ENCODE data around the gene HLCS.

HLCS gene

DNA sequence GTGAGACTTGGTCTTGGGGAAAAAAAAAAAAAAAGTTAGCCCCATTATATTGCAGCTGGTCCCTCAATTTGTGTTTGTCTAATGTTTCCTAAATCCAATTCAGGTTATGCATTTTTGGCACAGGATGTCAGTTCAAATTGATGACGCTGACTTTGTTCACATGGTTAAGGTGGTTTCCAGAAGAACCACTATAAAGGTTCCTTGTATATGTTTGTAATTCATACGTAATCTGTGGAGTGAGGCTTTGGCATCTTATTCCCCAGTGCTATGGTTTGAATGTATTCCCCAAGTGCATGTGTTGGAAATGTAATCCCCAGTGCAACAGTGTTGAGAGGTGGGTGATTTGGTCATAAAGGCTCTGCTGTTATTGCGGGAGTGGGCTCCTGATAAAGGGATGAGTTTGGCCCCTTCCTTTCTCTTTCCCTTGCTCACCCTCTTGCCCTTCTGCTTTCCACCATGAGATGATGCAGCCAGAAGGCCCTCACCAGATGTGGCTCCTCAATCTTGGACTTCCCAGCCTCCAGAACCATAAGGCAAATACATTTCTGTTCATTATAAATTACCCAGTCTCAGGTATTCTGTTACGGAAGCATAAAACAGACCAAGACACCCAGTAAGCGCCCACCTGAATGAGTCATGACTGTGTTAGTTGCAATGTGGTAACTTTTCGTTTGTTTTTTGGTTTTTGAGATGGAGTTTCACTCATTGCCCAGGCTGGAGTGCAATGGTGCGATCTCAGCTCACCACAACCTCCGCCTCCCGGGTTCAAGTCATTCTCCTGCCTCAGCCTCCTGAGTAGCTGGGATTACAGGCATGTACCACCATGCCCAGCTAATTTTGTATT, 19.5 kb upstream of the HLCS start:
- DNase-seq (ENCODE audit: low read depth in 2 of 2), result no peak

DNA sequence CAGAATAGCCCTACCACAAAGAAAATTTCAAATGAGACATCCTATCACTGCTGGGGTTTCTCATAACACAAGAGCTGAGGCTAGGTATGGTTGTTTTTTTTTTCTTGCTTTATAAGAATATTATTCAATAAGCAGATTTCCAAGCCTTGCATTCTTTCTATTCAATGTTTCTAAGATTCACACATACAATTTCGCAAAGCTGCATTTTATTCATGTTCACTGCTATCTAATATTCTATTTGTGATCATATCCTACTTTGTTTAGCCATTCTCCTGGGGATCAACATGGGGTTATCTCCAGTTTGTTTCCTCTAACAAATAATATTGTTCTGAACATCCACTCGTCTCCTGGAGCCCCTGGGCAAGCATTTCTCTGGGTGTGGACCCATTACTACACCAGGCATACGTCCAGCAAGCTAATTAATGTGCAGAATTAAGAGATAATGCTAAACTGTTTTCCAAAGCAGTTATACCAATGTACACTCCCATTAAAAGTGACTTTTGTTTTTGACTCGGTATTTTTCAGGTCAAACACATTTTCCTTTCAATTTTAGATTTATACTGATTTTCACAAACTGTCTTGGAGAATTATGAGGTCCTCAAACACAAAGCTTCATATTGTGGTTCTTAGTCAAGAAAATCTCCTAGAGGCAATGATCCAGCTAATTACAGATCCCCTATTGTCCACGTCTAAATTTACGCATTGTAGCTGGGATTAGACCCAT, 15.7 kb upstream of the HLCS start:
- no peak for DNase-seq (ENCODE audit: low read depth in 2 of 2)

- DNase-seq (ENCODE audit: low read depth in 2 of 2), result no peak
Measured at GRCh38 chr21:36981049-36981391, 14.6 kb upstream of the HLCS start.

GRCh38 chr21:36980280-36981048, 14.0 kb upstream of the HLCS start:
- DNase-seq (ENCODE audit: low read depth in 2 of 2), result no peak

- DNase-seq (ENCODE audit: low read depth in 2 of 2), result peak; percentile 51
Measured at GRCh38 chr21:36976882-36977651, 10.6 kb upstream of the HLCS start.

GRCh38 chr21:36976228-36976861, 9.9 kb upstream of the HLCS start:
- no peak for DNase-seq (ENCODE audit: low read depth in 2 of 2)

GRCh38 chr21:36974851-36975192, 8.4 kb upstream of the HLCS start:
- DNase-seq (ENCODE audit: low read depth in 2 of 2), result no peak

GRCh38 chr21:36973986-36974850, 7.7 kb upstream of the HLCS start:
- no peak for DNase-seq (ENCODE audit: low read depth in 2 of 2)

GRCh38 chr21:36968976-36969375, 2.5 kb upstream of the HLCS start:
- no peak for DNase-seq (ENCODE audit: low read depth in 2 of 2)

DNA sequence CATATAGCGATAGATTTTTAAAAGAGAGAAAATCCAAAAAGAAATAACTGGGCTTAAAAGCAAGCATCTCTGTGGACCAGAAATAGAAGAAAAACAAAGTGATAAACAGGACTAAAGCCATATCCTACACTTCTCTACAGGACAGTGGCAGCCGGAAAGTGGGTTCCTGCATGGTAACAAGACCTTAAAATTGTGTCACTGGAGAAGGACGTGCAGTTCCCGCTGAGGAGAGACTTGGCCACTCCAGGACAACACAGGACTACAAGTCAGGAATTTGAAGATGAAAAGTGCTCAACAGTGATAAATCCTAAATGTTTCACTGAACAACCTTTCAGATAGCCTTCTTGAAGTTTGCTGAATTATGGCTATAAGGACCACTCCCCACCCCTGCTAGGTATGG, 1.9 kb upstream of the HLCS start:
- DNase-seq (ENCODE audit: low read depth in 2 of 2), result no peak

- DNase-seq (ENCODE audit: low read depth in 2 of 2), result no peak
Measured at GRCh38 chr21:36966821-36967768, 626 bp upstream of the HLCS start.

DNA sequence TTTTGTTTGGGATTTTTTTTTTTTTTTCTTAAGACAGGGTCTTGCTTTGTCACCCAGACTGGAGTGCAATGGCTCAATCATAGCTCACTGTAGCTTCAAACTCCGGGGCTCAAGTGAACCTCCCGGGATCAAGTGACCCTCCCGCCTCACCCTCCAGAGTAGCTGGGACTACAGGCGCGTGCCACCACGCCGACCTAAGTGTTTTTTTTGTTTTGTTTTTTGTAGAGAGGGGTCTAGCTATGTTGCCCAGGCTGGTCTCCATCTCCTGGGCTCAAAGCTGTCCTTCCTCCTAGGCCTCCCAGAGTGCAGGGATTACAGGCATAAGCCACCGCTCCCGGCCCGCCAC, 776 bp downstream of the HLCS start:
- DNase-seq (ENCODE audit: low read depth in 2 of 2), result no peak

GRCh38 chr21:36964827-36965719, 1.4 kb downstream of the HLCS start:
- DNase-seq (ENCODE audit: low read depth in 2 of 2), result no peak

DNA sequence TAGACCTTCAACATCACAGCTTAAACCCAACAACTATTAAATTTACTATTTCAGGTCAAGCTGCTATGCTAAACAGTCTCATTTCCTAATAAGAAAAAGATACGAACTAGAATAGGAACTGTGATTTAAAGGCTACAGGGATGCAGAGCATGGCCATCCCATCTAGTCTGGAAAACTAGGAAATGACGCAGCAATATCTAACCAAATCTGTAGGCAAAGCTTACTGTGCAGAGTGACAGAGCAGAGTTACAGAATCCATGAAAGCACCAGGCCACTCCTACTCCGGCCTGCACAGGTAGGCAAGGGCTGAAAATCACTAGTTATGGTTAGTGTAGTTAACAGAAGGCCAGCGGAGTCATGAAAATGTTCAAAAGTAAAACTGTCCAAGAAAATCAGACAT, 2.1 kb downstream of the HLCS start:
- DNase-seq (ENCODE audit: low read depth in 2 of 2), result no peak

- no peak for DNase-seq (ENCODE audit: low read depth in 2 of 2)
Measured at GRCh38 chr21:36962098-36962780, 4.2 kb downstream of the HLCS start.

GRCh38 chr21:36960676-36961284, 5.7 kb downstream of the HLCS start:
- DNase-seq (ENCODE audit: low read depth in 2 of 2), result no peak

Measured in fibroblast of skin of left biceps (primary cell).